HS-27A (cell line): ENCODE results near the gene MOB3A.

ENCODE experiments used
- DNase-seq: peaks from one replicate; pipeline ENCODE4 v3.0.0-alpha.2; 2012; ENCODE audit warnings: low read depth, missing footprints

The MOB3A gene

GRCh38 chr19:2059422-2060201, 36.5 kb downstream of the MOB3A start:
- DNase-seq: no peak

- DNase-seq: no peak
These were observed 37.3 kb downstream of the MOB3A start for GRCh38 chr19:2058570-2059421.

- DNase-seq: no peak
These were observed 38.3 kb downstream of the MOB3A start for GRCh38 chr19:2057484-2058469.

DNA sequence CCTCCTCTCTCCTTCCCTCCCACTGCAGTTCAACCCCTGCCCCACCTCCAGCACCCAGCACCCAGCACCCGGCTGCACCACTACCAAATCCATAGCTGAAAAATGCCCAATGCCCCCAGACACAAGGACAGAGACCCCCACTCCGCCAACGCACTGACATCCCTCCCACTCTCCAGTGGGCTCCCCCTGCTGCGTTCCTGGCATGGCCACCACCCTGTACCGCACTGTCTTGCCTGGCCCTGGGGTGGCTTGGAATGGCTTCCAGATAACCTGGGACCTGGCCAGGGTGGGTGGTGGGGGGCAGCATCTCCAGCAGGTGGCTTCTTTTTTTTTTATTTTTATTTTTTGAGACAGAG, 39.3 kb downstream of the MOB3A start:
- DNase-seq: no peak

DNA sequence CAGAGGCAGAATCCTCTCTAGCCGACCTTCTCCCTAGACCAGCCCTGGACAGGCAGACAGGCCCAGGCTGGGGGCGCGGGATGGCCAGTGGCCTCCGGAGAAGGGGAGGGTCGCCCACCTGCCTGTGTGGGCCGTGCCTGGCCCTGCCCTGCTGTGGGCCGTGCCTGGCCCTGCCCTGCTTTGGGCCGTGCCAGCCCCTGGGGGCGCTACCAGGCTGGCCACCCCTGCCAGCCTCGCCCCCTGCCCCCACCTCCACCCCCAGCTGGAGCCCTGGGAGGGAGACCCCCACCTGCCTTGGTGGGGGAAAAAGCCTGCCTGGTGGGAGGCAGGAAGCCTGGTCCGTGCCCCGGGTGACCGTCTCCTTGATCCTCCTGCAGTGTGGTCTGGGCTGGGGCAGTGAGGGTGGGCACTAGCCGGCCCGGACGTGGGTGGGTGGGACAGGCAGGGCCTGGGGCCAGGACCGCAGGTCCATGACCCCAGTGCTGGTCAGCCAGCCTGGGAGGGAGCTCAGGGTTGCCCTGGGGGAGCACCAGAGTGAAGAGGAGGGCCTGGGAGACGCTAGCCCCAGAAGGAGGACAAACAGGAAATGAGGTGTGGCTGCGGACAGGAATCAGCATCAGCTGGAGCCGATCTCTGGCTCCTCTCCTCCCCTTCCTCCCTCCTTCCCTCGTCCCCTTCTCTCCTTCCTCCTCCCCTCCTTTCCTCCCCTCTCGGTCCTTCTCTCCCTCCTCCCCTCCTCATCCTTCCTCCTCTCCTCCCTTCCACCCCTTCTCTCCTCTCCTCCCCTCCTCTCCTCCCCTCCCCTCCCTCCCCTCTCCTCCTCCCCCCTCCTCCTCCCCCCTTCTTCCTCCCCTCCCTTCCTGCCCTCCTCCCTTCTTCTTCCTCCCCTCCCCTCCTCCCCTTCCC, 39.9 kb downstream of the MOB3A start:
- DNase-seq: no peak

DNA sequence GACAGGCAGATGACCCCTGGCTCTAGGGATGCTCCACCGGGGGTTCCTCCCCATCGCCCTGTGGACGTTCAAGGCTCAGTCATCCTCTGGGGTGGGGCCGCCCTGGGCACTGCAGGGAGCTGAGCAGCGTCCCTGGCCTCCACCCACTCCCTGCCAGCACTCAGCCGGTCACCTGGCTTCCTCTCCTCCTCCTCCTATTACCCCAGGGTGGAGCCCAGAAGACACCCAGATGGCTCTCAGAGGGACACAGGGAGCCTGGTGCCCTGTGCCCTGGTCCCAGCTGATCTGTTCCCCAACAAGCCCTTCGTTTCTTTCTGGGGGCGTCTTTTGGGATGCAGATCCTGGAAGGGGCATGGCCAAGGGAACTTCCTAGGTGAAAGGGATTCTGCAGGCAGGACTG, 41.4 kb downstream of the MOB3A start:
- no peak for DNase-seq

GRCh38 chr19:2053601-2054389, 42.3 kb downstream of the MOB3A start:
- no peak for DNase-seq

- DNase-seq: no peak
These were observed 44.1 kb downstream of the MOB3A start for GRCh38 chr19:2051773-2052704.

GRCh38 chr19:2050991-2051772, 44.9 kb downstream of the MOB3A start, which contains the start of gene MKNK2:
Gene MKNK2, minus strand, starts transcription at chr19:2051244. Its CDS starts 393 bp downstream, at chr19:2050851.
- no peak for DNase-seq

GRCh38 chr19:2050349-2050990, 45.7 kb downstream of the MOB3A start:
- no peak for DNase-seq

DNA sequence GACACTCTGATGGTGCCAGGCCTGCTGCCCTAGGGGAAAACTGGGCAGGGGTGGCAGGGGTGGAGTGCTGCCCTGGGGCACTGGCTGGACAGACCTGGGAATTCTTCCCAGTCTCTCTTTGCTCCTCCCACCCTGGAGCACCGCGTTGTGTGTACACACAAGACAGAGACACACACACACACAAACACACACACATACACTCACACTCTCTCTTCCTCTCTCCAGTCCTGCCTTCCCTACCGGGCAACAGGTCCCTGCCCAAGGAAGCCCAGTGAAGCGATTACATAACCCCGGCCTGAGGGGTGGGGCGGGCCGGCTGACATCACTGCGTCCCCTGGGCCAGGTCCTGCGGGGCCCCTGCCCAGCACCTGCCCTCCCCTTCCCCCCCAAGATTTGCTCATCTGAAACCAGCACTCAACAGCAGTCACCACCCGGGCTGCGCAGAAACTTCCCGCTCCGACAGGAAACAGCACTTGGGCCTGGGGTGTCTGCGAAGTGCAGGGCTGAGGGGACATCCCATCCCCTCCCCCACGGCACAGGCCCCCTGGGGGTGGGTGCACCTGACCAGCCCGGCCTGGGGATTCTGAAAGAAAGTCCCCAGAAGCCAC, 46.3 kb downstream of the MOB3A start:
- no peak for DNase-seq

GRCh38 chr19:2048959-2049740, 47.0 kb downstream of the MOB3A start:
- no peak for DNase-seq

DNA sequence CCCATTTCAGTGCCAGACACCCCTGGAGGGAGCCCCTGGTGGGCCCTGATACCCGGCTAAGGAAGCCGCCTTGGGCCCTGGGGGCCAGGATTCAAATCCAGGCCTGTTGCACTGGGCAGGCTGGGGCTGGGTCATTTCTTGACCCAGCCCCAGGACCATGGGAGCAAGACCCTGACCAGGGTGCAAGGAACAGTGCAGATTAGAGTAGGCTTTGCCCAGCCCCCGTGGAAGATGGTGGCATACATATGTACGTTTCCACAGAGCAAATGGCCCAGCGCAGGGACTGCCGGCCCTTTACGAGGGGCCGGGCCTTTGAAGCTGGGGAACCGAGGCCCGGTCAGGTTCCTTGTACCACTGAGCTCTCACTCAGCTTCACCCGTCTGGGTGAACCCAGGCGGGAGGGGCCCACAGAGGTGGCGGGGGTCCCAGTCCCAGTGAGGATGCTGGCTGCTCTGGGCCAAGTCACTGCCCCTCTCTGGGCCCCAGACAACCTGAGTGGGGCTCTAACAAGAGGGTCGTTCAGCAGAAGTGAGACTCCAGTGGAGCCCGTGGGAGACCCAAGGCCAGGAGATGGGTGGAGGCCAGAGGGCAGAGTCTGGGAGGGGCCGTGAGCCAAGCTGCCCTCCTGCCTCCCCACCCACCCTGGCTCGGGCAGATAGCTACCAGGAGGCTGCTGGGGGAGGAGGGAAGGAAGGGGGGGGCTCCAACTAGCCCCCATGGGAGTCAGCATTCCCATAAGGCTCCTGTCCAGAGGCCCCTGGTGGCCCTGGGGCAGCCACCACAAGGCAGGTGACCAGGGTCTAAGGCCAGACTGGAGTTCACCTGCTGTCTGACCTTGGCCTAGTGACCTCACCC, 47.8 kb downstream of the MOB3A start:
- no peak for DNase-seq

DNA sequence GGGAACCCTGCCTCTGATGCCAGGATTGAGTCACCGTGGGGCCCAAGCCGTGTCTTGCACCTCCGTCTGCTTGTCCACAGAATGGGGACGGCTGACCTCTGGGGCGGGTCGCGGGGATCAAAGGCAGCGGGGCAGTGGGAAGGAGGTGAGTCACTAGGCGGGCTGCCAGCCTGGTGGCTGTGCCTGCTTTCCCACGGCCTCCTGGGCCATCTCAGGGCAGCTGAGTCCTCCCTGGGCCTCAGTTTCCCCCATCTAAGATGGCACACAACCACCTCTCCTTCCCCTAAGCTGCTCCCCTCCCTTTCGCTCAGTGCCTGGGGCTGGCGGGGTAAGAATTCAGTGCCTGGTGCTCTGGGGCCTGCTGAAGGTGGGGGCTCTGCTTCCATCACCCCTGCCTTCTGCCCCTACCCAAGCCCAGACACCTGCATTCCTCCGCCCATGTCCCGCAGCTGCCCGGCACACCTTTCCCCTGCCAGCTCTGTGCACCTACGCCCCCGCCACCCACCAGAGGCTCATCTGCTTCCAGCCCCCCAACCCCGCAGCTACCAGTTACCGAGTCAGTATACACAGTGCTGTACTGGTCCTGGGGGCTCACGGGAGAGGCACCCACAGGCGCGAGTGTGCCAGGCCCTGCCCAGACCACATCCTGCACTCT, 48.5 kb downstream of the MOB3A start:
- no peak for DNase-seq

GRCh38 chr19:2047076-2047448, 49.1 kb downstream of the MOB3A start:
- no peak for DNase-seq
